CD4-positive, alpha-beta T cell (primary cell): ENCODE results near the gene GPR42. TPM values are rescaled to one million over a fixed set of nuclear protein-coding genes. Genes with fewer than 3 reads are reported as not detected.

ENCODE experiments used
- ATAC-seq: fragments of 200-7000 bp; cut with Tn5 transposase; one replicate; pipeline ENCODE4 v1.10.0; 2022; ENCODE audit warnings: mild to moderate bottlenecking; ENCODE audit not compliant: poor library complexity
- CTCF ChIA-PET: fragments of 350-600 bp; sonication (Branson Sonifier 250); formaldehyde crosslinking; loops from one replicate; lab custom pipeline; 2021; ENCODE audit warnings: antibody characterized with exemption, inconsistent platforms; lab: Charles Lee
- POLR2A ChIA-PET: fragments of 350-600 bp; sonication (Branson Sonifier 250); formaldehyde crosslinking; loops from one replicate; lab custom pipeline; 2021; ENCODE audit warnings: antibody characterized with exemption, inconsistent platforms; lab: Charles Lee
- DNase-seq, 14 experiments: peaks; one replicate each; pipeline ENCODE4 v3.0.0-alpha.2; 2013 to 2020; ENCODE audit warnings: mixed read lengths in 2 of 14
- H3K27ac ChIP-seq, 2 donors: one replicate each; pipeline versions ENCODE4 v1.5.1 to v1.7.0; 2013; ENCODE audit warnings: low read length in 2 of 2, low read depth in 1 of 2, mild to moderate bottlenecking in 1 of 2
- H3K27me3 ChIP-seq, 2 experiments: 1 replicate in 1 of 2; 2 replicates in 1 of 2; pipeline versions ENCODE4 v1.6.1 to v1.7.0; 2013; ENCODE audit warnings: low read length in 2 of 2, control low read depth in 1 of 2, mild to moderate bottlenecking in 1 of 2, moderate library complexity in 1 of 2; ENCODE audit not compliant: insufficient read depth in 2 of 2, control insufficient read depth in 1 of 2
- H3K36me3 ChIP-seq: one replicate; pipeline ENCODE4 v1.6.1; 2013; ENCODE audit warnings: low read length, control low read depth; ENCODE audit not compliant: insufficient read depth
- H3K4me1 ChIP-seq: one replicate; pipeline ENCODE4 v1.6.1; 2013; ENCODE audit warnings: low read length, control low read depth; ENCODE audit not compliant: insufficient read depth
- H3K4me3 ChIP-seq: one replicate; pipeline ENCODE4 v1.5.1; 2013; ENCODE audit warnings: mild to moderate bottlenecking, low read length, moderate library complexity
- H3K9me3 ChIP-seq, 2 experiments: 1 replicate in 1 of 2; 2 replicates in 1 of 2; pipeline versions ENCODE4 v1.6.1 to v1.7.0; 2013; ENCODE audit warnings: low read length in 2 of 2, mild to moderate bottlenecking in 2 of 2, control low read depth in 1 of 2, moderate library complexity in 1 of 2; ENCODE audit not compliant: control insufficient read depth in 1 of 2, insufficient read depth in 1 of 2
- H3K27ac Mint-ChIP-seq: one replicate; pipeline ENCODE4 v1.8.0; 2020; ENCODE audit warnings: mixed read lengths
- H3K27me3 Mint-ChIP-seq: one replicate; pipeline ENCODE4 v1.8.0; 2021; ENCODE audit warnings: mixed read lengths
- H3K36me3 Mint-ChIP-seq: one replicate; pipeline ENCODE4 v1.8.0; 2021; ENCODE audit warnings: low read depth, mixed read lengths
- H3K4me1 Mint-ChIP-seq: one replicate; pipeline ENCODE4 v1.8.0; 2021; ENCODE audit warnings: low read depth, mixed read lengths
- H3K4me3 Mint-ChIP-seq: one replicate; pipeline ENCODE4 v1.8.0; 2020; ENCODE audit warnings: mild to moderate bottlenecking, mixed read lengths
- H3K9me3 Mint-ChIP-seq: one replicate; pipeline ENCODE4 v1.8.0; 2020; ENCODE audit warnings: mixed read lengths
- intact Hi-C, 2 experiments: fragments of 100-400 bp; cut with DNase I in 1 of 2; cut with micrococcal nuclease in 1 of 2; formaldehyde crosslinking; loops; one replicate each; pipeline versions ENCODE4 v1.15.1 to v1.9.0; 2023 to 2025; cut with DNase I, micrococcal nuclease
- total RNA-seq, 174 experiments: library from RNA in 2 of 174; stranded (reverse) in 2 of 174; gene quantifications; one replicate each; pipeline ENCODE4 v1.2.3 and lab custom pipeline; 2021 to 2026
- TF ChIP-seq, protein P1 (sequence below): fragments of 200-600 bp; IDR thresholded peaks from one replicate; pipeline ENCODE4 v1.8.0; 2022; ENCODE audit warnings: antibody characterized with exemption, mild to moderate bottlenecking

Gene GPR42
- total RNA-seq, 2 experiments from 2014 or later, result 0.14 TPM; not detected in 1

DNA sequence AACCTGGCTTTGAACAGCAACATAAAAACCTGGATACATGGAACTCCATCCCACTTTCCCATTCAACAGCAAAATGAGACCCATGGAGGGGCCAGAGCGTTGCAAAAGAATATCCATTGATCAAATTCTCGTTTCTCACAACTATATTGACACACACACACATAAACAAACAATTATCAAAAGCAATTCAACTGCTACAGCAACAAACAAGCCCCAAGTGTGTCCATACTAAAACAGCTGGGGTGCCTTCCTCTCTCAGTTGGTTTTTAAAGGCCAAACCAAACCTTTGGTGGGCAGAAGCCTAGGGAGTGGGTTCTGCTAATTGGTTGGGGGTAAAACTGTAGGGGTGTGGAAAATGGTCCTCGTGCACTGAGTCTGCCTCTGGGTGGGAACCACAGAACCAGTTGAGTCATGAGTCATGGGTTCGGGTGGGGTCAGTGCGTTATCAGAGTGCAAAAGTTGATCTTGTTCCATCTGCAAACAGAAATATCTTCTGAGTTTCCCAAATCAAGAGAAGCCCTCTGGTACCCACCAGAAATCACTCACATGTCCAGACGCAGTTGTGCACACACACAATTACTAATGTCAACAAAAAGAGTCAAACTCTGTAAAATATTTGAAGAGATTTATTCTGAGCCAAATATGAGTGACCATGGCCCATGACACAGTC is 18.5 kb downstream of the GPR42 start:
- Mint-ChIP-seq H3K4me3 (no peak overlapping the region), H3K4me1 (no peaks in the 10 kb centered on the region), H3K27ac (no peak overlapping the region), H3K9me3 (peaks cover 3% of the 10 kb centered on the region), H3K27me3 (peaks cover 4% of the 10 kb centered on the region), H3K36me3 (peaks cover 5% of the 10 kb centered on the region)
- DNase-seq (no peak), ATAC-seq (no peak)
- no peak overlapping the region for H3K27ac ChIP-seq
- no peaks in the 10 kb centered on the region for H3K27me3 ChIP-seq
- ChIA-PET POLR2A (no interaction called here), CTCF (no interaction called here)
- peaks cover 0 to 12% of the 10 kb centered on the region in 2 experiments for H3K9me3 ChIP-seq
- H3K4me3 ChIP-seq, result no peak overlapping the region
- TF ChIP-seq, protein P1, sequence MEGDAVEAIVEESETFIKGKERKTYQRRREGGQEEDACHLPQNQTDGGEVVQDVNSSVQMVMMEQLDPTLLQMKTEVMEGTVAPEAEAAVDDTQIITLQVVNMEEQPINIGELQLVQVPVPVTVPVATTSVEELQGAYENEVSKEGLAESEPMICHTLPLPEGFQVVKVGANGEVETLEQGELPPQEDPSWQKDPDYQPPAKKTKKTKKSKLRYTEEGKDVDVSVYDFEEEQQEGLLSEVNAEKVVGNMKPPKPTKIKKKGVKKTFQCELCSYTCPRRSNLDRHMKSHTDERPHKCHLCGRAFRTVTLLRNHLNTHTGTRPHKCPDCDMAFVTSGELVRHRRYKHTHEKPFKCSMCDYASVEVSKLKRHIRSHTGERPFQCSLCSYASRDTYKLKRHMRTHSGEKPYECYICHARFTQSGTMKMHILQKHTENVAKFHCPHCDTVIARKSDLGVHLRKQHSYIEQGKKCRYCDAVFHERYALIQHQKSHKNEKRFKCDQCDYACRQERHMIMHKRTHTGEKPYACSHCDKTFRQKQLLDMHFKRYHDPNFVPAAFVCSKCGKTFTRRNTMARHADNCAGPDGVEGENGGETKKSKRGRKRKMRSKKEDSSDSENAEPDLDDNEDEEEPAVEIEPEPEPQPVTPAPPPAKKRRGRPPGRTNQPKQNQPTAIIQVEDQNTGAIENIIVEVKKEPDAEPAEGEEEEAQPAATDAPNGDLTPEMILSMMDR, result no peak
- intact Hi-C loops, result no loop called here
- H3K4me1 ChIP-seq, result no peaks in the 10 kb centered on the region
- no peaks in the 10 kb centered on the region for H3K36me3 ChIP-seq

DNA sequence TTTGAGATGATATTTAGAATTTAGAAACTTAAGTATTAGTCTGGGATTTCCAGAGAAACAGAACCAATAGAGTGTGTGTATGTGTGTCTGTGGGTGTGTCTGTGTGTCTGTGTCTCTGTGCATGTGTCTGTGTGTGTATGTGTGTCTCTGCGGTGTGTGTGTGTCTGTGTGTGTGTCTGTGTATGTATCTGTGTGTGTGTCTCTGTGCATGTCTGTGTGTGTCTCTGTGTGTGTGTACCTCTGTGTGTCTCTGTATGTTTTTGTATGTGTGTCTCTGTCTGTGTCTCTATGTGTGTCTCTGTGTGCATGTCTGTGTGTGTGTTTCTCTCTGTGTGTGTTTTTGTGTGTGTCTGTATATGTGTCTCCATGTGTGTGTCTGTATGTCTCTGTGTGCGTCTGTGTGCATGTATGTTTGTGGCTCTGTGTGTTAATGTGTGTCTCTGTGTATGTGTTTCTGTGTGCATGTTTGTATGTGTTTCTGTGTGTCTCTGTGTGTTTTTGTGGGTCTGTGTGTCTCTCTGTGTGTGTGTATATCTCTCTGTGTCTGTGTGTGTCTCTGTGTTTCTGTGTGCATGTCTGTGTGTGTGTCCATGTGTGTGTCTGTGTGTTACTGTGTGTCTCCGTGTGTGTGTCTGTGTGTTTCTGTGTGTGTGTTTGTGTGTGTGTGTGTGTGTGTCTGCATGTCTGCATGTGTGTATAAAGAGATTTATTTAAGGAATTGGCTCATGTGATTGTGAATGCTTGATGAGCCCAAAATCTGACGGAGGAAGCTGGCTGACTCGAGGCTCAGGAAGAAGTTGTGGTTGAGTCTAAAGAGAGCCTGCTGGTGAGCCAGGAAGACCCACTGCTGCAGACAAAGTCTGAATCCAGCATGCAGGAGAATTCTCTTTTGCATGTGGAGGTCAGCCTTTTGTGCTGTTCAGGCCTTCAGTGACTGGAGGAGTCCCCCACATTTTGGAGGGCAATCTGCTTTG is 22.2 kb downstream of the GPR42 start:
- H3K4me1 ChIP-seq, result no peaks in the 10 kb centered on the region
- Mint-ChIP-seq H3K36me3 (no peaks in the 10 kb centered on the region), H3K9me3 (no peaks in the 10 kb centered on the region), H3K27me3 (no peaks in the 10 kb centered on the region), H3K4me3 (no peak overlapping the region), H3K4me1 (no peaks in the 10 kb centered on the region), H3K27ac (no peak overlapping the region)
- no peak overlapping the region for H3K4me3 ChIP-seq
- no peaks in the 10 kb centered on the region for H3K27me3 ChIP-seq
- no peaks in the 10 kb centered on the region for H3K9me3 ChIP-seq
- TF ChIP-seq, protein P1, result no peak
- intact Hi-C loops, result no loop called here
- no peak for DNase-seq
- H3K27ac ChIP-seq, result no peak overlapping the region
- ChIA-PET CTCF (no interaction called here), POLR2A (no interaction called here)
- no peaks in the 10 kb centered on the region for H3K36me3 ChIP-seq
- no peak for ATAC-seq

DNA sequence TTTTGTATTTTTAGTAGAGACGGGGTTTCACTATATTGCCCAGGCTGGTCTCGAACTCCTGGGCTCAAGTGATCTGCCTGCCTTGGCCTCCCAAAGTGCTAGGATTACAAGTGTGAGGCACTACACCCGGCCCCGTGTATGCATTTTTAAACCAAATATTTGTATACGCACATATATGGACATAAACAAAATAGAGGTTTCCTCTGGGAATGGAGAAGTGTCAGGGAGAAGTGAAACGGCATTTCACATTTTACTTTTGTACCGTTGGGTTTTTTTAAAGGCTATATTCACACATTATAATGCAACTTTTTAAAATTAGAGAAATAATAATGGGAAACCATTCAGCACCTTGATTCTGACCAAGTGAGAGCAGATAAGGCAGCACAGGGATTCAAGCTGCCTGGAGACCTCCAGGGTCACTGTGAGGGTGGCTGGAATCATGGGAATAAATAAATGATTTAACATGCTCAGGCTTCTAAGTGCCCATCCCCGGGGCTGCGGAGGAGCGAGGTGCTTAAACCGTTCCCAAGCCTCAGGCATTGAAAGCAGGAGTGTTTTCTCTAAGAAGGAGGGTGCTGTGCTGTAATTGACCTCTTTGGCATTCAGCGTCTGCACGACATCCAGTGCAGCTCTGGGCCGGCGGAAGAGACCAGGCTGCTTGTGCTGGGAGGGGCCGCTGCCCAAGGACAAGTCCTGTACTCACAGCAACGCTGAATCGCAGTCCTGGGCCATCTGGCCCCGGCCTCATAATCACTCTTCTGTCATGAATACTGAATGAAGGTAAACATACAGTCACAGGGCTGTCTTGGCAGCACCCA is 24.7 kb downstream of the GPR42 start:
- no peaks in the 10 kb centered on the region for H3K36me3 Mint-ChIP-seq
- no peak overlapping the region for H3K4me3 Mint-ChIP-seq
- Histone ChIP-seq H3K9me3 (no peaks in the 10 kb centered on the region), H3K36me3 (no peaks in the 10 kb centered on the region), H3K4me3 (no peak overlapping the region), H3K27ac (no peak overlapping the region), H3K27me3 (no peaks in the 10 kb centered on the region), H3K4me1 (no peaks in the 10 kb centered on the region)
- H3K27ac Mint-ChIP-seq, result no peak overlapping the region
- TF ChIP-seq, protein P1, result no peak
- ATAC-seq (no peak), DNase-seq (no peak)
- ChIA-PET POLR2A (no interaction called here), CTCF (interaction anchor here (0.7 kb wide), 1 partner anchor 43 kb away, joined by 3 read pairs; no protein-coding TSS in a partner anchor)
- H3K4me1 Mint-ChIP-seq, result no peaks in the 10 kb centered on the region
- intact Hi-C loops, result no loop called here
- no peaks in the 10 kb centered on the region for H3K27me3 Mint-ChIP-seq
- H3K9me3 Mint-ChIP-seq, result no peaks in the 10 kb centered on the region
